SK-N-SH (cell line): Measurements from ENCODE around the gene TNFRSF4. TPM values are rescaled to one million over a fixed set of nuclear protein-coding genes. Genes with fewer than 3 reads are reported as not detected.

Source experiments
- CTCF ChIA-PET: fragments of 300-600, 350-600 bp; formaldehyde crosslinking; extraction: SDS; loops from one replicate; lab custom pipeline; 2021; lab: Yijun Ruan, JAX
- POLR2A ChIA-PET: fragments of 350-600 bp; sonication (Branson Sonifier 250); formaldehyde crosslinking; extraction: SDS; loops from one replicate; lab custom pipeline; 2020; ENCODE audit warnings: antibody characterized with exemption, inconsistent platforms; lab: Yijun Ruan, JAX
- DNase-seq: peaks from one replicate; pipeline ENCODE4 v3.0.0; 2012
- H2AFZ ChIP-seq: fragments of 200-600 bp; sonication (generic); 2 replicates; pipeline ENCODE4 v1.8.1; 2016; ENCODE audit warnings: antibody characterized with exemption, mild to moderate bottlenecking, low read depth
- H3F3A ChIP-seq: fragments of 200-600 bp; sonication (generic); replicated peaks from 2 replicates; pipeline ENCODE3; 2016; ENCODE audit warnings: antibody characterized with exemption, mild to moderate bottlenecking; ENCODE audit not compliant: insufficient read depth
- H3K27ac ChIP-seq, 2 experiments: fragments of 200-500 bp in 1 of 2; fragments of 200-600 bp in 1 of 2; sonication (Bioruptor generic) in 1 of 2; sonication (generic), shearing (Covaris generic) in 1 of 2; 2 replicates each; pipeline versions ENCODE4 v1.5.1 to v1.6.1; 2014 to 2016; ENCODE audit warnings: low read depth in 2 of 2, inconsistent platforms in 1 of 2, low read length in 1 of 2, mild to moderate bottlenecking in 1 of 2, mixed read lengths in 1 of 2
- H3K27me3 ChIP-seq: fragments of 200-600 bp; sonication (generic), shearing (Covaris generic); 2 replicates; pipeline ENCODE4 v1.6.1; 2016; ENCODE audit warnings: mixed run types; ENCODE audit not compliant: insufficient read depth
- H3K36me3 ChIP-seq, 2 experiments: fragments of 200-500 bp in 1 of 2; fragments of 200-600 bp in 1 of 2; sonication (Bioruptor generic) in 1 of 2; sonication (generic) in 1 of 2; replicated peaks in 1 of 2; 2 replicates each; pipeline versions ENCODE3 to v1.5.1; 2014 to 2016; ENCODE audit warnings: low read length in 1 of 2, mild to moderate bottlenecking in 1 of 2; ENCODE audit not compliant: insufficient read depth in 2 of 2, control insufficient read depth in 1 of 2
- H3K4me1 ChIP-seq, 2 experiments: fragments of 200-500 bp in 1 of 2; fragments of 200-600 bp in 1 of 2; sonication (Bioruptor generic) in 1 of 2; sonication (generic), shearing (Covaris generic) in 1 of 2; 2 replicates each; pipeline versions ENCODE4 v1.5.1 to v1.6.1; 2014 to 2016; ENCODE audit warnings: low read depth in 1 of 2, low read length in 1 of 2, mixed run types in 1 of 2; ENCODE audit not compliant: insufficient read depth in 2 of 2, control insufficient read depth in 1 of 2
- H3K4me2 ChIP-seq: fragments of 200-600 bp; sonication (generic), shearing (Covaris generic); 2 replicates; pipeline ENCODE4 v1.6.1; 2017; ENCODE audit warnings: mixed run types
- H3K4me3 ChIP-seq, 2 experiments: fragments of 200-500 bp in 1 of 2; fragments of 200-600 bp in 1 of 2; sonication (Bioruptor generic) in 1 of 2; sonication (generic), shearing (Covaris generic) in 1 of 2; 2 replicates each; pipeline versions ENCODE4 v1.5.1 to v1.8.1; 2014 to 2016; ENCODE audit warnings: low read depth in 2 of 2, inconsistent platforms in 1 of 2, low read length in 1 of 2, mild to moderate bottlenecking in 1 of 2, mixed read lengths in 1 of 2, moderate library complexity in 1 of 2
- H3K79me2 ChIP-seq: fragments of 200-600 bp; sonication (generic); 2 replicates; pipeline ENCODE4 v1.8.1; 2017; ENCODE audit warnings: mild to moderate bottlenecking; ENCODE audit not compliant: insufficient read depth
- H3K9ac ChIP-seq: fragments of 200-600 bp; sonication (generic); 2 replicates; pipeline ENCODE4 v1.6.1; 2017; ENCODE audit warnings: mixed run types
- H3K9me2 ChIP-seq: fragments of 200-600 bp; sonication (generic); 2 replicates; pipeline ENCODE4 v1.6.1; 2017; ENCODE audit warnings: mixed run types
- H3K9me3 ChIP-seq: fragments of 200-600 bp; sonication (generic); 2 replicates; pipeline ENCODE4 v1.6.1; 2017; ENCODE audit warnings: mixed run types, mild to moderate bottlenecking, moderate library complexity
- H4K20me1 ChIP-seq: fragments of 200-600 bp; sonication (generic); 2 replicates; pipeline ENCODE4 v1.6.1; 2017; ENCODE audit warnings: mild to moderate bottlenecking, mixed run types; ENCODE audit not compliant: insufficient read depth
- EZH2phosphoT487 ChIP-seq: fragments of 200-600 bp; sonication (generic); IDR thresholded peaks from 2 replicates; pipeline ENCODE4 v1.6.1; 2017; ENCODE audit warnings: low read depth, mixed run types, mild to moderate bottlenecking, antibody characterized with exemption, moderate library complexity, borderline replicate concordance
- FOSL2 ChIP-seq: IDR thresholded peaks from 2 replicates; pipeline ENCODE4 v1.4.0; 2012; ENCODE audit warnings: low read depth, mild to moderate bottlenecking, moderate library complexity, borderline replicate concordance
- FOXJ3 ChIP-seq: sonication (generic); formaldehyde crosslinking; IDR thresholded peaks from 2 replicates; pipeline ENCODE4 v1.5.1; 2020; ENCODE audit warnings: mild to moderate bottlenecking, missing genetic modification reagents
- GATA2 ChIP-seq: sonication (generic); formaldehyde crosslinking; IDR thresholded peaks from 2 replicates; pipeline ENCODE4 v1.5.0; 2020; ENCODE audit warnings: mild to moderate bottlenecking, missing genetic modification reagents
- MEF2A ChIP-seq: IDR thresholded peaks from 2 replicates; pipeline ENCODE4 v1.4.0; 2012; ENCODE audit warnings: low read depth, borderline replicate concordance
- NRF1 ChIP-seq: IDR thresholded peaks from 2 replicates; pipeline ENCODE4 v1.6.1; 2012; ENCODE audit warnings: low read depth, mild to moderate bottlenecking, low read length
- RXRA ChIP-seq: IDR thresholded peaks from 2 replicates; pipeline ENCODE4 v1.4.0; 2012; ENCODE audit warnings: low read depth, mild to moderate bottlenecking, borderline replicate concordance
- SIN3A ChIP-seq: IDR thresholded peaks from 2 replicates; pipeline ENCODE4 v1.6.1; 2012; ENCODE audit warnings: low read depth, mild to moderate bottlenecking, low read length, moderate library complexity, borderline replicate concordance
- YY1 ChIP-seq: IDR thresholded peaks from 2 replicates; pipeline ENCODE4 v1.4.0; 2012; ENCODE audit warnings: low read depth, mild to moderate bottlenecking
- WGBS: methylation state at CpG from one replicate; pipeline ENCODE4 v1.1.6; 2017; ENCODE audit warnings: low lambda C conversion rate; 5-methylcytosine and 5-hydroxymethylcytosine counted together
- polyA plus RNA-seq, 3 experiments: library from polyadenylated mRNA; depleted of rRNA; stranded (reverse); fragments of >200 nt; gene quantifications; 2 replicates each; pipeline ENCODE4 v1.2.3, GENCODE V29; 2012
- TF ChIP-seq, protein P1 (sequence below): IDR thresholded peaks from 2 replicates; pipeline ENCODE4 v1.4.0; 2012; ENCODE audit warnings: low read depth
- TF ChIP-seq, protein P2 (sequence below): IDR thresholded peaks from 2 replicates; pipeline ENCODE4 v1.4.0; 2012; ENCODE audit warnings: low read depth, borderline replicate concordance
- TF ChIP-seq, protein P3 (sequence below): fragments of 200-600 bp; sonication (generic); IDR thresholded peaks from 2 replicates; pipeline ENCODE4 v1.6.1; 2017; ENCODE audit warnings: antibody characterized with exemption, mild to moderate bottlenecking, moderate library complexity

Gene TNFRSF4
- polyA plus RNA-seq, 1 of the 3 experiments (the other 2 are of a cell fraction): not detected

DNA sequence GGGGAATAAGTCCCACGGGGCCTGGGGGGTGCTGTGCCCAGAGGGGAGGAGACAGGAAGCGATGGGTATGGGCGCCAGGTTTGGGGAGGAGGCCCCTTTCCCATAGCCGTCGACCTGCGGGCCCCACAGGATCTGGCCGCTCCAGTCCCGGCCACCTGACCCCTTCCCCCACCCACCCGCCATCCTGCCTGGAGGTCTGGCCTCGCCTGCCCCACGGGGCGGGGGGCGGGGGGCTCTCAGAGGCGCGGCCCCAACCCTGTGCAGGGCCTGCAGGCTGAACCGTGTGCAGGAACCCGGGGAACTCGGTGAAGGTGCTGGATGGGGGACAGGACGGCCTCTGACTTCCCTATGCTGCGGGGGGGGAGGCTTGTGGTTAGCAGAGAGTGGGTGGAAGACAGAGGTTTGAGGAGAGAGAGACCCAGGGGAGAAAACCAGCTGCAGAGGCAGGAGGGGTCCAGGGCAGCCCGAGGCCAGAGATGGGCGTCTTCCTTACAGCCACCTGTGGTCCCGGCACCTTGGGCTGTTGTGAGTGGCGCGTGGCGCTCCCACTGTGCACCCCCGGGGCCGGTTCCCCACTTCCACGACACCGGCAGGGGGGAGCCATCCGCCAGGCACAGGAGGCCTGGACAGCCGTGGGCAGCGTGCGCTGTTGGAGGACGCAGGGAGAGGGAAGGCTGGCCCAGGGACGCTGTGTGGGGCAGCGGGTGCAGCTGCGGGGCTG lies 5.1 kb downstream of the TNFRSF4 start:
- Histone ChIP-seq H3K9me3 (no peaks in the 10 kb centered on the region), H2AFZ (no peak overlapping the region), H3K79me2 (no peaks in the 10 kb centered on the region), H3F3A (no peaks in the 10 kb centered on the region), H3K27ac (no peak overlapping the region), H3K9ac (no peak overlapping the region)
- TF ChIP-seq YY1 (no peak), RXRA (no peak), SIN3A (no peak), MEF2A (no peak), EZH2phosphoT487 (no peak), GATA2 (CRISPR knock-in tag) (no peak), FOXJ3 (no peak), NRF1 (no peak), FOSL2 (no peak)
- TF ChIP-seq, protein P1, sequence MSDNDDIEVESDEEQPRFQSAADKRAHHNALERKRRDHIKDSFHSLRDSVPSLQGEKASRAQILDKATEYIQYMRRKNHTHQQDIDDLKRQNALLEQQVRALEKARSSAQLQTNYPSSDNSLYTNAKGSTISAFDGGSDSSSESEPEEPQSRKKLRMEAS: no peak
- TF ChIP-seq, protein P2, sequence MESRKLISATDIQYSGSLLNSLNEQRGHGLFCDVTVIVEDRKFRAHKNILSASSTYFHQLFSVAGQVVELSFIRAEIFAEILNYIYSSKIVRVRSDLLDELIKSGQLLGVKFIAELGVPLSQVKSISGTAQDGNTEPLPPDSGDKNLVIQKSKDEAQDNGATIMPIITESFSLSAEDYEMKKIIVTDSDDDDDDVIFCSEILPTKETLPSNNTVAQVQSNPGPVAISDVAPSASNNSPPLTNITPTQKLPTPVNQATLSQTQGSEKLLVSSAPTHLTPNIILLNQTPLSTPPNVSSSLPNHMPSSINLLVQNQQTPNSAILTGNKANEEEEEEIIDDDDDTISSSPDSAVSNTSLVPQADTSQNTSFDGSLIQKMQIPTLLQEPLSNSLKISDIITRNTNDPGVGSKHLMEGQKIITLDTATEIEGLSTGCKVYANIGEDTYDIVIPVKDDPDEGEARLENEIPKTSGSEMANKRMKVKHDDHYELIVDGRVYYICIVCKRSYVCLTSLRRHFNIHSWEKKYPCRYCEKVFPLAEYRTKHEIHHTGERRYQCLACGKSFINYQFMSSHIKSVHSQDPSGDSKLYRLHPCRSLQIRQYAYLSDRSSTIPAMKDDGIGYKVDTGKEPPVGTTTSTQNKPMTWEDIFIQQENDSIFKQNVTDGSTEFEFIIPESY: no peak
- TF ChIP-seq, protein P3, sequence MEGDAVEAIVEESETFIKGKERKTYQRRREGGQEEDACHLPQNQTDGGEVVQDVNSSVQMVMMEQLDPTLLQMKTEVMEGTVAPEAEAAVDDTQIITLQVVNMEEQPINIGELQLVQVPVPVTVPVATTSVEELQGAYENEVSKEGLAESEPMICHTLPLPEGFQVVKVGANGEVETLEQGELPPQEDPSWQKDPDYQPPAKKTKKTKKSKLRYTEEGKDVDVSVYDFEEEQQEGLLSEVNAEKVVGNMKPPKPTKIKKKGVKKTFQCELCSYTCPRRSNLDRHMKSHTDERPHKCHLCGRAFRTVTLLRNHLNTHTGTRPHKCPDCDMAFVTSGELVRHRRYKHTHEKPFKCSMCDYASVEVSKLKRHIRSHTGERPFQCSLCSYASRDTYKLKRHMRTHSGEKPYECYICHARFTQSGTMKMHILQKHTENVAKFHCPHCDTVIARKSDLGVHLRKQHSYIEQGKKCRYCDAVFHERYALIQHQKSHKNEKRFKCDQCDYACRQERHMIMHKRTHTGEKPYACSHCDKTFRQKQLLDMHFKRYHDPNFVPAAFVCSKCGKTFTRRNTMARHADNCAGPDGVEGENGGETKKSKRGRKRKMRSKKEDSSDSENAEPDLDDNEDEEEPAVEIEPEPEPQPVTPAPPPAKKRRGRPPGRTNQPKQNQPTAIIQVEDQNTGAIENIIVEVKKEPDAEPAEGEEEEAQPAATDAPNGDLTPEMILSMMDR: no peak
- TF ChIP-seq, all 33 proteins: peak for 0
- no peak for DNase-seq
- no peaks in the 10 kb centered on the region for H3K9me2 ChIP-seq
- H3K36me3 ChIP-seq: no peaks in the 10 kb centered on the region
- peaks cover 3 to 7% of the 10 kb centered on the region in 2 experiments; a peak in 1 of 4 replicates for H3K4me1 ChIP-seq
- H3K27me3 ChIP-seq: peaks cover 7% of the 10 kb centered on the region; the same call in 1 of the 2 replicates
- WGBS: 64% methylated on average over 22 of the region's 38 CpGs
- H3K4me3 ChIP-seq: no peak overlapping the region
- CTCF ChIA-PET: interaction anchor here (0.6 kb wide), 1 partner anchor 21 kb away, joined by 4 read pairs; no protein-coding TSS in a partner anchor
- no peaks in the 10 kb centered on the region for H4K20me1 ChIP-seq
- peak overlapping the region; percentile 62; the same call in 1 of the 2 replicates for H3K4me2 ChIP-seq
- POLR2A ChIA-PET: interaction anchor here (0.7 kb wide), 1 partner anchor 68 kb away, joined by 3 read pairs; no protein-coding TSS in a partner anchor
